Gastroesophageal sphincter (tissue), 3 donors: ENCODE data around the gene SUN3.

ENCODE experiments used
- CTCF ChIP-seq, 4 experiments: fragments of 200-600 bp in 2 of 4; fragments of 450-650 bp in 2 of 4; sonication (generic) in 1 of 4; IDR thresholded peaks; one replicate each; pipeline ENCODE4 v1.5.1; 2017 to 2019; ENCODE audit warnings: antibody characterized with exemption in 4 of 4, mild to moderate bottlenecking in 2 of 4, moderate library complexity in 2 of 4
- EP300 ChIP-seq: sonication (generic); formaldehyde crosslinking; IDR thresholded peaks from one replicate; pipeline ENCODE4 v1.6.1; 2017; ENCODE audit warnings: antibody characterized with exemption, mild to moderate bottlenecking
- POLR2A ChIP-seq, 2 donors: fragments of 450-650 bp; IDR thresholded peaks; one replicate each; pipeline ENCODE4 v1.6.1; 2017; ENCODE audit warnings: antibody characterized with exemption in 2 of 2, mild to moderate bottlenecking in 2 of 2, moderate library complexity in 1 of 2
- POLR2AphosphoS5 ChIP-seq: sonication (generic); formaldehyde crosslinking; IDR thresholded peaks from one replicate; pipeline ENCODE4 v1.6.1; 2017; ENCODE audit warnings: antibody characterized with exemption

DNA sequence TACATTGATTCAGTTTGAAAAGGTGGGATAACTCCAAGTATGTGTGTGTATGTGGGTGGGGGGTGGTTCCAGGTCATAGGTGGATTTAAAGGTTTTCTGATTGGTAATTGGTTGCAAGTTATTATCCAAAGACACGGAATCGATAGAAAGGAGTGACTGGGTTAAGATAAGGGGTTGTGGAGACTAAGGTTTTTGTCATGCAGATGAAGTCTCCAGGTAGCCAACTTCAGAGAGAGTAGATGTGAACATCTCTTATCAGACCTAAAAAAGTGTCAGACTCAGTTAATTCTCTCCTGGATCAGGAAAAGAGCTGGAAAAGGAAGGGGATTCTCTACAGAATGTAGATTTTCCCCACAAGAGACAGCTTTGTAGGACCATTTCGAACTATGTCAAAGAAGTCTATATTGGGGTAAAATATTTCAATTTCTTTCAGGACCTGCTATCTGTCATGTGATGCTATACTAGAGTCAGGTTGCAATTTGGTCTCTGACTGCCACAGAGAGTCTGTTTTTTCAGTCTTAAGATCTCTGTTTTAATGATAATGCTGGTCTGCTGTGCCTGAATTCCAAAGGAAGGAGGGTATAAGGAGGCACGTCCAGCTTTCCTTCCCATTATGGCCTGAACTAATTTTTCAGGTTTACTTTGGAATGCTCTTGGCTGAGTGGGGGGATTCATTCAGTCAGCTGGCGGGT lies 10.1 kb upstream of the SUN3 start:
- TF ChIP-seq POLR2A (IDR thresholded peaks at IDR 0.05) (no peak), CTCF (IDR thresholded peaks at IDR 0.05) (no peak), EP300 (no peak), POLR2AphosphoS5 (no peak)
